Measurements from ENCODE around the gene CALML5.

CALML5 gene

GRCh38 chr10:5465976-5466450 is 33.4 kb downstream of the CALML5 start:
- no peaks in the 10 kb centered on the region for H3K27me3 ChIP-seq (ENCODE audit: insufficient read depth, low read length, poor library complexity)
- H3K4me2 ChIP-seq (ENCODE audit: insufficient read depth, low read length): no peak overlapping the region
- H2AFZ ChIP-seq (ENCODE audit: low read depth, low read length): no peak overlapping the region
- H3K4me1 ChIP-seq (ENCODE audit: insufficient read depth, low read length): no peaks in the 10 kb centered on the region
- no peak overlapping the region for H3K9ac ChIP-seq (ENCODE audit: low read depth, low read length)
- no peaks in the 10 kb centered on the region for H3K79me2 ChIP-seq (ENCODE audit: insufficient read depth, low read length)
- no peak for DNase-seq
- no peak for ATAC-seq (ENCODE audit: insufficient read depth, low read depth)
- H3K9me3 ChIP-seq (ENCODE audit: insufficient read depth, low read length, severe bottlenecking): peaks cover 3% of the 10 kb centered on the region
- no peak overlapping the region for H3K4me3 ChIP-seq (ENCODE audit: low read depth in 1 of 2, low read length in 2 of 2)
- TF ChIP-seq, protein P1, sequence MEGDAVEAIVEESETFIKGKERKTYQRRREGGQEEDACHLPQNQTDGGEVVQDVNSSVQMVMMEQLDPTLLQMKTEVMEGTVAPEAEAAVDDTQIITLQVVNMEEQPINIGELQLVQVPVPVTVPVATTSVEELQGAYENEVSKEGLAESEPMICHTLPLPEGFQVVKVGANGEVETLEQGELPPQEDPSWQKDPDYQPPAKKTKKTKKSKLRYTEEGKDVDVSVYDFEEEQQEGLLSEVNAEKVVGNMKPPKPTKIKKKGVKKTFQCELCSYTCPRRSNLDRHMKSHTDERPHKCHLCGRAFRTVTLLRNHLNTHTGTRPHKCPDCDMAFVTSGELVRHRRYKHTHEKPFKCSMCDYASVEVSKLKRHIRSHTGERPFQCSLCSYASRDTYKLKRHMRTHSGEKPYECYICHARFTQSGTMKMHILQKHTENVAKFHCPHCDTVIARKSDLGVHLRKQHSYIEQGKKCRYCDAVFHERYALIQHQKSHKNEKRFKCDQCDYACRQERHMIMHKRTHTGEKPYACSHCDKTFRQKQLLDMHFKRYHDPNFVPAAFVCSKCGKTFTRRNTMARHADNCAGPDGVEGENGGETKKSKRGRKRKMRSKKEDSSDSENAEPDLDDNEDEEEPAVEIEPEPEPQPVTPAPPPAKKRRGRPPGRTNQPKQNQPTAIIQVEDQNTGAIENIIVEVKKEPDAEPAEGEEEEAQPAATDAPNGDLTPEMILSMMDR (IDR thresholded peaks at IDR 0.05; ENCODE audit: borderline replicate concordance, extremely low read depth, low read length, poor library complexity, severe bottlenecking): no peak
- TF ChIP-seq EZH2 (IDR thresholded peaks at IDR 0.05; ENCODE audit: borderline replicate concordance, low read depth, low read length, severe bottlenecking): no peak
- no peaks in the 10 kb centered on the region; the same call in 1 of the 2 replicates for H4K20me1 ChIP-seq (ENCODE audit: insufficient read depth, low read length)
- H3K27ac ChIP-seq (ENCODE audit: low read length): no peak overlapping the region
- H3K36me3 ChIP-seq (ENCODE audit: insufficient read depth, low read length): no peaks in the 10 kb centered on the region

DNA sequence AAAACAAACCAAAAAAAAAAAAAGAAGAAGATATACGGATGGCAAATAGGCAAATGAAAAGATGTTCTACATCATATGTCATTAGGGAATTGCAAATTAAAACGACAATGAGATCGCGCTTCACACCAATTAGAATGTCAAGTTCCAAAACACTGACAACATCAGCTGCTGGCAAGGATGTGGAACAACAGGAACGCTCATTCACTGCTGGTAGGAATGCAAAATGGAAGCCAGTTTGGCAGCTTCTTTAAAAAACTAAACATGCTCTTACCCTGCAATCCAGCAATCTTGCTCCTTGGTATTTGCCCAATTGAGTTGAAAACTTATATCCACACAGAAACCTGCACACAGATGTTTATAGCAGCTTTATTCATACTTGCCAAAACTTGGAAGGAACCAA is 34.8 kb downstream of the CALML5 start:
- Histone ChIP-seq H3K9ac (ENCODE audit: low read depth, low read length) (no peak overlapping the region), H3K4me3 (ENCODE audit: low read depth in 1 of 2, low read length in 2 of 2) (no peak overlapping the region), H3K27me3 (ENCODE audit: insufficient read depth, low read length, poor library complexity) (no peaks in the 10 kb centered on the region), H3K27ac (ENCODE audit: low read length) (no peak overlapping the region), H4K20me1 (ENCODE audit: insufficient read depth, low read length) (no peaks in the 10 kb centered on the region), H3K79me2 (ENCODE audit: insufficient read depth, low read length) (no peaks in the 10 kb centered on the region), H3K36me3 (ENCODE audit: insufficient read depth, low read length) (peaks cover 14% of the 10 kb centered on the region), H3K4me1 (ENCODE audit: insufficient read depth, low read length) (no peaks in the 10 kb centered on the region), H3K9me3 (ENCODE audit: insufficient read depth, low read length, severe bottlenecking) (peaks cover 3% of the 10 kb centered on the region), H2AFZ (ENCODE audit: low read depth, low read length) (no peak overlapping the region), H3K4me2 (ENCODE audit: insufficient read depth, low read length) (no peak overlapping the region)
- ATAC-seq (ENCODE audit: insufficient read depth, low read depth) (no peak), DNase-seq (no peak)
- TF ChIP-seq EZH2 (IDR thresholded peaks at IDR 0.05; ENCODE audit: borderline replicate concordance, low read depth, low read length, severe bottlenecking): no peak
- TF ChIP-seq, protein P1 (IDR thresholded peaks at IDR 0.05; ENCODE audit: borderline replicate concordance, extremely low read depth, low read length, poor library complexity, severe bottlenecking): no peak

DNA sequence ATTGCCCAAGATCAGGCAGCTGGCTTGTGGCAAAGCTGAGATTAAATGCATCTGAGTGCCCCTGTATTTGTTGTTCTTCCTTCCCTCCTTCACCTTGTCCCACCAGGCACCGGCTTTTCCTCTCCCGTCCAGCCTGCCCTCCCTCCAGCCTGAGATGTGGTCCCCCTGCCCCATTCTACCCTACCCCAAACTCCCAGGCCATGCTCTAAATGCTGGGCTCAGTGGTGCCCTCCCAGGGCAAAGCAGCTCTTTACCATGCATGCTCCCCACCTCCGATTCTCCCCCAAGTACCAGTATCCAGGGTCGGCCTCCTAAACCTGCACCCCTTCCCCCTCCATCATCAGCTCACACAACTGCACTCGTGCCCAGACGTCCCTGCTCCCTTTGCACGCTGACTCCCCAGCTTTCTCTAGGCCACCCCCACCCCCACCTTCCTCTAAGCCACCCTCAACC is 36.5 kb downstream of the CALML5 start:
- DNase-seq (no peak), ATAC-seq (ENCODE audit: insufficient read depth, low read depth) (no peak)
- Histone ChIP-seq H3K4me2 (ENCODE audit: insufficient read depth, low read length) (no peak overlapping the region), H3K9me3 (ENCODE audit: insufficient read depth, low read length, severe bottlenecking) (no peaks in the 10 kb centered on the region), H3K36me3 (ENCODE audit: insufficient read depth, low read length) (peaks cover 31% of the 10 kb centered on the region), H3K4me1 (ENCODE audit: insufficient read depth, low read length) (no peaks in the 10 kb centered on the region), H3K27me3 (ENCODE audit: insufficient read depth, low read length, poor library complexity) (no peaks in the 10 kb centered on the region), H3K27ac (ENCODE audit: low read length) (no peak overlapping the region), H3K79me2 (ENCODE audit: insufficient read depth, low read length) (no peaks in the 10 kb centered on the region), H2AFZ (ENCODE audit: low read depth, low read length) (no peak overlapping the region), H3K4me3 (ENCODE audit: low read depth in 1 of 2, low read length in 2 of 2) (no peak overlapping the region), H4K20me1 (ENCODE audit: insufficient read depth, low read length) (no peaks in the 10 kb centered on the region), H3K9ac (ENCODE audit: low read depth, low read length) (no peak overlapping the region)
- TF ChIP-seq, protein P1 (IDR thresholded peaks at IDR 0.05; ENCODE audit: borderline replicate concordance, extremely low read depth, low read length, poor library complexity, severe bottlenecking): no peak
- no peak for TF ChIP-seq EZH2 (IDR thresholded peaks at IDR 0.05; ENCODE audit: borderline replicate concordance, low read depth, low read length, severe bottlenecking)

Data from DND-41 (cell line).